K562 (cell line): Measurements from ENCODE around the gene RABL3.
"Not testable (repeated sequence)": the region's sequence is repeated elsewhere in the genome, so short reads cannot be mapped to it uniquely, and the experiment has no call there.

ENCODE experiments used
- C11orf30 ChIP-seq: fragments of 450-650 bp; IDR thresholded peaks from 2 replicates; pipeline ENCODE4 v1.6.1; 2016; ENCODE audit warnings: low read depth, mild to moderate bottlenecking
- CEBPB ChIP-seq: fragments of 450-650 bp; IDR thresholded peaks from 2 replicates; pipeline ENCODE4 v1.6.1; 2016; ENCODE audit warnings: missing genetic modification characterization, missing compliant biosample characterization
- CTCF ChIP-seq, 3 experiments: IDR thresholded peaks in 2 of 3; conservative IDR thresholded peaks in 1 of 3; 2 replicates each; pipeline ENCODE4 v1.5.1; 2011 to 2012; ENCODE audit warnings: low read length in 3 of 3, mild to moderate bottlenecking in 3 of 3, control low read depth in 2 of 3, improper control_type of control experiment in 1 of 3, inconsistent platforms in 1 of 3, low read depth in 1 of 3, mixed read lengths in 1 of 3, moderate library complexity in 1 of 3; ENCODE audit not compliant: insufficient read depth in 2 of 3
- FOXJ3 ChIP-seq: sonication (generic); formaldehyde crosslinking; IDR thresholded peaks from 2 replicates; pipeline ENCODE4 v1.4.0; 2020; ENCODE audit warnings: mild to moderate bottlenecking, missing genetic modification reagents
- MIER1 ChIP-seq: fragments of 450-650 bp; IDR thresholded peaks from 2 replicates; pipeline ENCODE4 v1.6.1; 2016; ENCODE audit warnings: antibody characterized with exemption, mild to moderate bottlenecking, low read depth
- NCOA4 ChIP-seq: fragments of 450-650 bp; IDR thresholded peaks from 2 replicates; pipeline ENCODE4 v1.6.1; 2018; ENCODE audit warnings: mild to moderate bottlenecking; ENCODE audit not compliant: partially characterized antibody
- NCOR1 ChIP-seq: fragments of 450-650 bp; IDR thresholded peaks from 2 replicates; pipeline ENCODE4 v1.6.1; 2016; ENCODE audit warnings: mild to moderate bottlenecking, moderate library complexity
- PCBP2 ChIP-seq: fragments of 200-400 bp; formaldehyde crosslinking; IDR thresholded peaks from 2 replicates; pipeline ENCODE4 v1.6.1; 2018; ENCODE audit warnings: low read length, low read depth, mild to moderate bottlenecking, moderate library complexity; ENCODE audit not compliant: poor library complexity, severe bottlenecking
- RCOR1 ChIP-seq, 2 experiments: IDR thresholded peaks; 2 replicates each; pipeline ENCODE4 v1.6.1; 2012; ENCODE audit warnings: low read depth in 2 of 2, low read length in 2 of 2, borderline replicate concordance in 1 of 2, improper control_type of control experiment in 1 of 2
- SIX5 ChIP-seq, 2 experiments: IDR thresholded peaks; 2 replicates each; pipeline ENCODE4 v1.6.1; 2011; ENCODE audit warnings: low read length in 2 of 2, borderline replicate concordance in 1 of 2, low read depth in 1 of 2, mild to moderate bottlenecking in 1 of 2, moderate library complexity in 1 of 2; ENCODE audit not compliant: insufficient read depth in 1 of 2
- SRF ChIP-seq, 2 experiments: fragments of 250-450, 450-650 bp in 1 of 2; sonication (Bioruptor Pico) in 1 of 2; sonication (generic) in 1 of 2; formaldehyde crosslinking; IDR thresholded peaks; 2 replicates each; pipeline versions ENCODE4 v1.5.0 to v1.5.1; 2020 to 2022; ENCODE audit warnings: mild to moderate bottlenecking in 1 of 2, missing genetic modification reagents in 1 of 2
- ZSCAN29 ChIP-seq: fragments of 450-650 bp; IDR thresholded peaks from 2 replicates; pipeline ENCODE4 v1.6.1; 2017
- TF ChIP-seq, protein P1 (sequence below): sonication (generic); formaldehyde crosslinking; IDR thresholded peaks from 2 replicates; pipeline ENCODE4 v1.8.1; 2023; ENCODE audit warnings: mild to moderate bottlenecking, missing genetic modification reagents, moderate library complexity

GRCh38 chr3:120638820-120639219 lies 103.5 kb downstream of the RABL3 start:
- not testable (repeated sequence) for TF ChIP-seq FOXJ3 (CRISPR knock-in tag); CTCF (IDR thresholded peaks at IDR 0.05 in 2 of 3, conservative IDR thresholded peaks at IDR 0.05 in 1 of 3; ENCODE audit: insufficient read depth in 2 of 3, low read depth in 1 of 3, low read length in 3 of 3); SRF (CRISPR knock-in tag; IDR thresholded peaks at IDR 0.05); NCOR1; PCBP2; C11orf30; NCOA4; CEBPB (tag); SIX5 (IDR thresholded peaks at IDR 0.05; ENCODE audit: borderline replicate concordance in 1 of 2, insufficient read depth in 1 of 2, low read depth in 1 of 2, low read length in 2 of 2); RCOR1 (IDR thresholded peaks at IDR 0.05; ENCODE audit: borderline replicate concordance in 1 of 2, low read depth in 2 of 2, low read length in 2 of 2); MIER1; ZSCAN29
- TF ChIP-seq, protein P1, sequence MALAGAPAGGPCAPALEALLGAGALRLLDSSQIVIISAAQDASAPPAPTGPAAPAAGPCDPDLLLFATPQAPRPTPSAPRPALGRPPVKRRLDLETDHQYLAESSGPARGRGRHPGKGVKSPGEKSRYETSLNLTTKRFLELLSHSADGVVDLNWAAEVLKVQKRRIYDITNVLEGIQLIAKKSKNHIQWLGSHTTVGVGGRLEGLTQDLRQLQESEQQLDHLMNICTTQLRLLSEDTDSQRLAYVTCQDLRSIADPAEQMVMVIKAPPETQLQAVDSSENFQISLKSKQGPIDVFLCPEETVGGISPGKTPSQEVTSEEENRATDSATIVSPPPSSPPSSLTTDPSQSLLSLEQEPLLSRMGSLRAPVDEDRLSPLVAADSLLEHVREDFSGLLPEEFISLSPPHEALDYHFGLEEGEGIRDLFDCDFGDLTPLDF (CRISPR knock-in tag), result not testable (repeated sequence)
